ENCODE results near the gene TTI1. TPM values are rescaled to one million over a fixed set of nuclear protein-coding genes. Genes with fewer than 3 reads are reported as not detected.

Gene TTI1
- total and polyA plus RNA-seq, 9 of the 15 experiments (the other 6 are each of a cell fraction or from before 2014, with no cell fraction given) = 9.8 to 55.1 (median 39.4) TPM

DNA sequence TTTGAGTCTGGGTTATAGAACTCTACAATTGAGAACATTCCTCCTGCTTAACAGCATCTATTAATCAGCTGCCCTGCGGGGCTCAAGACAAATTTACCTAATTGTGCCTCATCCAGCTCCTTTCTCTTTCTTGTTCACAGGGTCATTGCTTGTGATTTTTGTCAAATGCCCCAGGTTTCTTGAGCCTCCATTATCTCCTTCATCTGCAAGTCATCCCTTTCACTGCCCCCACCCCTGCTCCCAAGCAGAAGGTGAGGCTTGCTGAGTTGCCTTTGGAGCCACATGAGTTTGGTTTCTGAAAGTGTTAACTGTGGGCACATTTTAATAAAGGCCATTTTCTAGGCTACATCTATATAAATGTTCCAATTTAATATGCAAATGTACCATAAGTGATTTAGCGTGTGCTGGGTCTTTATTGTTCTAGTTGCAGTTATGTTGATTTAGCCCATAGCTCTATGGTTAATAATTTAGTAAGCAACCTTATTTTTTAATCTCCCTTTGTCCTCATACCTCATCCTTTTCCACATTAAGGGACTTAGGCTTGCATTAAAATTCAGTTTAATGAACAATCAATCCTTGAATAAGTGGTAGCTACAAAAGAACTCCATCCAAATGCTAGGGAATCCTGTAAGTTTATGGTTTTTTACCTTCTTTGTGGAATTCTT is 74.3 kb downstream of the TTI1 start:
- H3K27me3 ChIP-seq (ENCODE audit: control insufficient read depth in 2 of 2, insufficient read depth in 2 of 2, low read length in 2 of 2) = peaks cover 5 to 10% of the 10 kb centered on the region in 2 experiments; a peak in 4 of 5 replicates
- no peaks in the 10 kb centered on the region for H3K36me3 ChIP-seq (ENCODE audit: control insufficient read depth, insufficient read depth, low read length)
- ATAC-seq (peak; percentile 78), DNase-seq (ENCODE audit: extremely low read depth in 1 of 4, low spot score in 3 of 4) (peak in 2 of 4 experiments; percentile 55 to 57), FAIRE-seq (peak; percentile 40)
- ChIA-PET POLR2A (interaction anchor here (0.6 to 1.7 kb wide), 4 partner anchors 14 to 265 kb away, joined by 3 to 6 read pairs (median 4); no protein-coding TSS in a partner anchor), CTCF (ENCODE audit: low intra/inter-chr PET ratio) (no interaction called here)
- peak overlapping the region; percentile 20; the same call in 1 of the 2 replicates for H2AFZ ChIP-seq (ENCODE audit: low read depth, low read length)
- H3K79me2 ChIP-seq (ENCODE audit: control insufficient read depth, insufficient read depth, low read length) = no peaks in the 10 kb centered on the region
- no peak overlapping the region for H3K27ac ChIP-seq (ENCODE audit: extremely low read depth, low read depth, low read length)
- H3K9me3 ChIP-seq (replicated peaks; ENCODE audit: control insufficient read depth, insufficient read depth, low read depth, low read length) = no peaks in the 10 kb centered on the region
- H3K4me3 ChIP-seq = no peak overlapping the region
- H3K9me1 ChIP-seq (ENCODE audit: control insufficient read depth, insufficient read depth, low read length) = no peaks in the 10 kb centered on the region
- no peaks in the 10 kb centered on the region for H4K20me1 ChIP-seq (replicated peaks; ENCODE audit: control insufficient read depth, insufficient read depth, low read length)
- no peak overlapping the region for H3K4me2 ChIP-seq (ENCODE audit: insufficient read depth, low read length)
- BruUV-seq (replicated peaks) = no TSS peak
- WGBS (ENCODE audit: insufficient coverage, low coverage, missing lambda C conversion rate) = 3% methylated on average over 2 of the region's 2 CpGs
- H3K9ac ChIP-seq (ENCODE audit: insufficient read depth in 1 of 2, low read depth in 2 of 2, low read length in 2 of 2) = no peak overlapping the region
- in situ Hi-C loops (cut with MboI) (no loop called here), intact Hi-C loops (cut with micrococcal nuclease) (no loop called here)
- peaks cover 0 to 9% of the 10 kb centered on the region in 2 experiments; a peak in 2 of 5 replicates for H3K4me1 ChIP-seq (replicated peaks in 1 of 2; ENCODE audit: control insufficient read depth in 2 of 2, insufficient read depth in 2 of 2, low read length in 2 of 2)
- TF ChIP-seq NFYB (IDR thresholded peaks at IDR 0.05; ENCODE audit: extremely low read depth, insufficient read length) (no peak), ELF2 (CRISPR knock-in tag; IDR thresholded peaks at IDR 0.05) (no peak), C11orf30 (IDR thresholded peaks at IDR 0.05; ENCODE audit: low read depth) (peak; percentile 79), ASH1L (IDR thresholded peaks at IDR 0.05; ENCODE audit: borderline replicate concordance, low read depth, partially characterized antibody) (no peak), ZNF75A (CRISPR knock-in tag; IDR thresholded peaks at IDR 0.05) (no peak), SMAD1 (IDR thresholded peaks at IDR 0.05; ENCODE audit: low read depth, low read length, partially characterized antibody) (no peak), BDP1 (IDR thresholded peaks at IDR 0.05; ENCODE audit: insufficient read depth, insufficient read length) (no peak), MTA1 (IDR thresholded peaks at IDR 0.05; ENCODE audit: borderline replicate concordance) (no peak), CTBP1 (IDR thresholded peaks at IDR 0.05; ENCODE audit: borderline replicate concordance) (peak; percentile 55; the same call in 1 of the 2 replicates), ILK (tag; IDR thresholded peaks at IDR 0.05; ENCODE audit: borderline replicate concordance, low read depth) (no peak), HSF4 (CRISPR knock-in tag; IDR thresholded peaks at IDR 0.05; ENCODE audit: borderline replicate concordance) (no peak), ZNF354B (CRISPR knock-in tag; IDR thresholded peaks at IDR 0.05) (no peak), TBL1XR1 (IDR thresholded peaks at IDR 0.05; ENCODE audit: low read length in 2 of 2) (no peak), TAL1 (IDR thresholded peaks at IDR 0.05) (no peak), SMARCA4 (IDR thresholded peaks at IDR 0.05) (peak; percentile 34; the same call in 1 of the 2 replicates), ZNF764 (CRISPR knock-in tag; IDR thresholded peaks at IDR 0.05; ENCODE audit: low read depth) (no peak), MAFG (tag; conservative IDR thresholded peaks at IDR 0.05) (peak; percentile 75), FOXA1 (IDR thresholded peaks at IDR 0.05; ENCODE audit: borderline replicate concordance) (no peak), RFX1 (IDR thresholded peaks at IDR 0.05) (no peak), ZNF316 (IDR thresholded peaks at IDR 0.05) (peak; percentile 75), FOSL1 (tag; conservative IDR thresholded peaks at IDR 0.05) (no peak), NCOA4 (IDR thresholded peaks at IDR 0.05; ENCODE audit: partially characterized antibody) (no peak), RCOR1 (IDR thresholded peaks at IDR 0.05; ENCODE audit: borderline replicate concordance in 1 of 2, low read depth in 2 of 2, low read length in 2 of 2) (peak in 1 of 2 experiments; percentile 75; a peak in 1 of 4 replicates), SMAD4 (CRISPR knock-in tag; conservative IDR thresholded peaks at IDR 0.05) (no peak)
- TF ChIP-seq, protein P1, sequence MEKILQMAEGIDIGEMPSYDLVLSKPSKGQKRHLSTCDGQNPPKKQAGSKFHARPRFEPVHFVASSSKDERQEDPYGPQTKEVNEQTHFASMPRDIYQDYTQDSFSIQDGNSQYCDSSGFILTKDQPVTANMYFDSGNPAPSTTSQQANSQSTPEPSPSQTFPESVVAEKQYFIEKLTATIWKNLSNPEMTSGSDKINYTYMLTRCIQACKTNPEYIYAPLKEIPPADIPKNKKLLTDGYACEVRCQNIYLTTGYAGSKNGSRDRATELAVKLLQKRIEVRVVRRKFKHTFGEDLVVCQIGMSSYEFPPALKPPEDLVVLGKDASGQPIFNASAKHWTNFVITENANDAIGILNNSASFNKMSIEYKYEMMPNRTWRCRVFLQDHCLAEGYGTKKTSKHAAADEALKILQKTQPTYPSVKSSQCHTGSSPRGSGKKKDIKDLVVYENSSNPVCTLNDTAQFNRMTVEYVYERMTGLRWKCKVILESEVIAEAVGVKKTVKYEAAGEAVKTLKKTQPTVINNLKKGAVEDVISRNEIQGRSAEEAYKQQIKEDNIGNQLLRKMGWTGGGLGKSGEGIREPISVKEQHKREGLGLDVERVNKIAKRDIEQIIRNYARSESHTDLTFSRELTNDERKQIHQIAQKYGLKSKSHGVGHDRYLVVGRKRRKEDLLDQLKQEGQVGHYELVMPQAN (IDR thresholded peaks at IDR 0.05; ENCODE audit: borderline replicate concordance) = no peak
